ENCODE data around the gene LAMA5. TPM values are rescaled to one million over a fixed set of nuclear protein-coding genes. Genes with fewer than 3 reads are reported as not detected.

Gene LAMA5
- total and polyA plus RNA-seq, 2 donors (not counting 1 experiment from before 2014, with no cell fraction given): 52.9 to 83.5 TPM

DNA sequence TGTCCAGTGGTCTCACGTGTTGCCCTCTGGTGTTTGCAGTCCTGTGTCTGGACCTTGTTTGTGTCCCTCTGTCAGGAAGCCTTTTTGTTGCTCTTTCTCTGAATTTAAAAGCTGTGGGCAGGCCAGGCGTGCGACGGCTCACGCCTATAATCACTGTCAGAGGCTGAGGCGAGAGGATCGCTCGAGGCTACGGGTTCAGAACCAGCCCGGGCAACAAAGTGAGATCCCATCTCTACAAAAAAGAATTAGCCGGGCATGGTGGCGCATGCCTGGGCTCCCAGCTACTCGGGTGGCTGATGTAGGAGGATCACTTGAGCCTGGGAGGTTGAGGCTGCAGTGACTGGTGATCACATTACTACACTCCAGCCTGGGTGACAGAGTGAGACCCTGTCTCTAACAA lies 100.3 kb downstream of the LAMA5 start:
- H3K36me3 ChIP-seq (replicated peaks in 1 of 2; ENCODE audit: control extremely low read depth in 1 of 2, control insufficient read depth in 1 of 2, extremely low read depth in 1 of 2, insufficient read depth in 2 of 2, low read length in 1 of 2): peaks cover 0 to 72% of the 10 kb centered on the region in 2 experiments
- no peak overlapping the region for H3K4me3 ChIP-seq (ENCODE audit: control extremely low read depth in 1 of 5, extremely low read depth in 1 of 5, insufficient read depth in 1 of 5, low read depth in 2 of 5, low read length in 4 of 5)
- Mint-ChIP-seq H3K9me3 (ENCODE audit: insufficient read depth) (no peaks in the 10 kb centered on the region), H3K4me1 (no peaks in the 10 kb centered on the region), H3K27ac (no peak overlapping the region), H3K27me3 (no peaks in the 10 kb centered on the region), H3K4me3 (no peak overlapping the region)
- CTCF ChIA-PET: no interaction called here
- DNase-seq (no peak), ATAC-seq (ENCODE audit: low read depth) (no peak)
- 100% methylated on average over 6 of the region's 13 CpGs for WGBS (ENCODE audit: insufficient coverage)
- peaks cover 27% of the 10 kb centered on the region for H3K79me2 ChIP-seq (ENCODE audit: control insufficient read depth, insufficient read depth, low read length)
- H3K27me3 ChIP-seq (replicated peaks in 1 of 4; ENCODE audit: control extremely low read depth in 1 of 4, control insufficient read depth in 3 of 4, insufficient read depth in 4 of 4, low read length in 3 of 4): no peaks in the 10 kb centered on the region
- no peak overlapping the region for H3K9ac ChIP-seq (ENCODE audit: low read length)
- no peak overlapping the region for H3K27ac ChIP-seq (ENCODE audit: low read length in 2 of 2)
- H3K4me2 ChIP-seq (replicated peaks; ENCODE audit: low read depth, low read length, poor library complexity, severe bottlenecking): no peak overlapping the region
- H4K20me1 ChIP-seq (ENCODE audit: control insufficient read depth, insufficient read depth, low read length, poor library complexity, severe bottlenecking): peaks cover 36% of the 10 kb centered on the region
- no peaks in the 10 kb centered on the region for H3K4me1 ChIP-seq (ENCODE audit: control insufficient read depth in 2 of 2, insufficient read depth in 2 of 2, low read length in 2 of 2)
- H3K9me3 ChIP-seq (ENCODE audit: control extremely low read depth in 1 of 3, control insufficient read depth in 2 of 3, insufficient read depth in 1 of 3, low read length in 2 of 3): peaks cover 0 to 6% (median 0%) of the 10 kb centered on the region in 3 donors
- TF ChIP-seq, protein P1, sequence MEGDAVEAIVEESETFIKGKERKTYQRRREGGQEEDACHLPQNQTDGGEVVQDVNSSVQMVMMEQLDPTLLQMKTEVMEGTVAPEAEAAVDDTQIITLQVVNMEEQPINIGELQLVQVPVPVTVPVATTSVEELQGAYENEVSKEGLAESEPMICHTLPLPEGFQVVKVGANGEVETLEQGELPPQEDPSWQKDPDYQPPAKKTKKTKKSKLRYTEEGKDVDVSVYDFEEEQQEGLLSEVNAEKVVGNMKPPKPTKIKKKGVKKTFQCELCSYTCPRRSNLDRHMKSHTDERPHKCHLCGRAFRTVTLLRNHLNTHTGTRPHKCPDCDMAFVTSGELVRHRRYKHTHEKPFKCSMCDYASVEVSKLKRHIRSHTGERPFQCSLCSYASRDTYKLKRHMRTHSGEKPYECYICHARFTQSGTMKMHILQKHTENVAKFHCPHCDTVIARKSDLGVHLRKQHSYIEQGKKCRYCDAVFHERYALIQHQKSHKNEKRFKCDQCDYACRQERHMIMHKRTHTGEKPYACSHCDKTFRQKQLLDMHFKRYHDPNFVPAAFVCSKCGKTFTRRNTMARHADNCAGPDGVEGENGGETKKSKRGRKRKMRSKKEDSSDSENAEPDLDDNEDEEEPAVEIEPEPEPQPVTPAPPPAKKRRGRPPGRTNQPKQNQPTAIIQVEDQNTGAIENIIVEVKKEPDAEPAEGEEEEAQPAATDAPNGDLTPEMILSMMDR (IDR thresholded peaks at IDR 0.05): no peak
- no peak for TF ChIP-seq EZH2 (IDR thresholded peaks at IDR 0.05; ENCODE audit: borderline replicate concordance, insufficient read depth, low read depth, low read length, poor library complexity, severe bottlenecking)
- intact Hi-C loops (cut with micrococcal nuclease): no loop called here
- POLR2A ChIA-PET: no interaction called here
- no peak overlapping the region for H2AFZ ChIP-seq (ENCODE audit: insufficient read depth, low read depth, low read length, poor library complexity, severe bottlenecking)

- H3K9me3 Mint-ChIP-seq (ENCODE audit: insufficient read depth): no peaks in the 10 kb centered on the region
- CTCF ChIA-PET: no interaction called here
- 100% methylated on average over 6 of the region's 10 CpGs for WGBS (ENCODE audit: insufficient coverage)
Measured at GRCh38 chr20:62266340-62266739, 100.8 kb downstream of the LAMA5 start.

More at GRCh38 chr20:62266340-62266739, 100.8 kb downstream of the LAMA5 start:
- Histone ChIP-seq H3K4me3 (ENCODE audit: control extremely low read depth in 1 of 5, extremely low read depth in 1 of 5, insufficient read depth in 1 of 5, low read depth in 2 of 5, low read length in 4 of 5) (no peak overlapping the region), H3K36me3 (replicated peaks in 1 of 2; ENCODE audit: control extremely low read depth in 1 of 2, control insufficient read depth in 1 of 2, extremely low read depth in 1 of 2, insufficient read depth in 2 of 2, low read length in 1 of 2) (peaks cover 0 to 72% of the 10 kb centered on the region in 2 experiments), H3K27me3 (replicated peaks in 1 of 4; ENCODE audit: control extremely low read depth in 1 of 4, control insufficient read depth in 3 of 4, insufficient read depth in 4 of 4, low read length in 3 of 4) (no peaks in the 10 kb centered on the region), H3K4me1 (ENCODE audit: control insufficient read depth in 2 of 2, insufficient read depth in 2 of 2, low read length in 2 of 2) (no peaks in the 10 kb centered on the region), H3K9ac (ENCODE audit: low read length) (no peak overlapping the region), H2AFZ (ENCODE audit: insufficient read depth, low read depth, low read length, poor library complexity, severe bottlenecking) (no peak overlapping the region), H3K79me2 (ENCODE audit: control insufficient read depth, insufficient read depth, low read length) (peaks cover 31% of the 10 kb centered on the region), H3K27ac (ENCODE audit: low read length in 2 of 2) (no peak overlapping the region), H3K9me3 (ENCODE audit: control extremely low read depth in 1 of 3, control insufficient read depth in 2 of 3, insufficient read depth in 1 of 3, low read length in 2 of 3) (peaks cover 0 to 6% (median 0%) of the 10 kb centered on the region in 3 donors), H4K20me1 (ENCODE audit: control insufficient read depth, insufficient read depth, low read length, poor library complexity, severe bottlenecking) (peaks cover 36% of the 10 kb centered on the region), H3K4me2 (replicated peaks; ENCODE audit: low read depth, low read length, poor library complexity, severe bottlenecking) (no peak overlapping the region)
- DNase-seq: no peak
- intact Hi-C loops (cut with micrococcal nuclease): no loop called here
- Mint-ChIP-seq H3K4me1 (no peaks in the 10 kb centered on the region), H3K27ac (no peak overlapping the region), H3K27me3 (no peaks in the 10 kb centered on the region), H3K4me3 (no peak overlapping the region)
- POLR2A ChIA-PET: no interaction called here
- no peak for ATAC-seq (ENCODE audit: low read depth)
- no peak for TF ChIP-seq EZH2 (IDR thresholded peaks at IDR 0.05; ENCODE audit: borderline replicate concordance, insufficient read depth, low read depth, low read length, poor library complexity, severe bottlenecking)
- TF ChIP-seq, protein P1 (IDR thresholded peaks at IDR 0.05): no peak

All from B cell (primary cell).